Ramos (cell line): ENCODE data around the gene GRIK4.

ENCODE experiments used
- in situ Hi-C: fragments of 300-500 bp; cut with MboI; formaldehyde crosslinking; loops from one replicate; pipeline ENCODE4 v1.14.3; 2022; ENCODE audit warnings: low sequenced_read_pairs; ENCODE audit not compliant: unreplicated experiment

Gene GRIK4

GRCh38 chr11:120909676-120910416, 398.3 kb downstream of the GRIK4 start:
- in situ Hi-C loops: no loop called here

GRCh38 chr11:120911943-120912342, 400.4 kb downstream of the GRIK4 start:
- in situ Hi-C loops: no loop called here

- in situ Hi-C loops: no loop called here
Measured at GRCh38 chr11:120912504-120912903, 401.0 kb downstream of the GRIK4 start.

GRCh38 chr11:120912915-120913314, 401.4 kb downstream of the GRIK4 start:
- in situ Hi-C loops: no loop called here

GRCh38 chr11:120914021-120914420, 402.5 kb downstream of the GRIK4 start:
- in situ Hi-C loops: no loop called here

GRCh38 chr11:120914601-120915000, 403.1 kb downstream of the GRIK4 start:
- in situ Hi-C loops: no loop called here

- in situ Hi-C loops: no loop called here
Measured at GRCh38 chr11:120917559-120918239, 406.2 kb downstream of the GRIK4 start.

- in situ Hi-C loops: no loop called here
Measured at GRCh38 chr11:120918257-120918656, 406.7 kb downstream of the GRIK4 start.

- in situ Hi-C loops: no loop called here
Measured at GRCh38 chr11:120919045-120919444, 407.5 kb downstream of the GRIK4 start.

- in situ Hi-C loops: no loop called here
Measured at GRCh38 chr11:120919566-120919965, 408.0 kb downstream of the GRIK4 start.

- in situ Hi-C loops: no loop called here
Measured at GRCh38 chr11:120923866-120924508, 412.4 kb downstream of the GRIK4 start.

GRCh38 chr11:120925944-120926343, 414.4 kb downstream of the GRIK4 start:
- in situ Hi-C loops: loop anchor here (25.0 kb wide), 1 partner anchor 264 kb away; no protein-coding TSS in a partner anchor

GRCh38 chr11:120928627-120929026, 417.1 kb downstream of the GRIK4 start:
- in situ Hi-C loops: loop anchor here (25.0 kb wide), 1 partner anchor 266 kb away; no protein-coding TSS in a partner anchor

- in situ Hi-C loops: loop anchor here (25.0 kb wide), 1 partner anchor 267 kb away; no protein-coding TSS in a partner anchor
Measured at GRCh38 chr11:120929090-120929489, 417.5 kb downstream of the GRIK4 start.

- in situ Hi-C loops: loop anchor here (25.0 kb wide), 1 partner anchor 267 kb away; no protein-coding TSS in a partner anchor
Measured at GRCh38 chr11:120929664-120930154, 418.2 kb downstream of the GRIK4 start.

GRCh38 chr11:120931057-120931779, 419.7 kb downstream of the GRIK4 start:
- in situ Hi-C loops: loop anchor here (25.0 kb wide), 1 partner anchor 269 kb away; no protein-coding TSS in a partner anchor

- in situ Hi-C loops: loop anchor here (25.0 kb wide), 1 partner anchor 270 kb away; no protein-coding TSS in a partner anchor
Measured at GRCh38 chr11:120932305-120932915, 420.9 kb downstream of the GRIK4 start.

- in situ Hi-C loops: loop anchor here (25.0 kb wide), 1 partner anchor 274 kb away; no protein-coding TSS in a partner anchor
Measured at GRCh38 chr11:120936356-120936755, 424.8 kb downstream of the GRIK4 start.

GRCh38 chr11:120937501-120937900, 426.0 kb downstream of the GRIK4 start:
- in situ Hi-C loops: loop anchor here (25.0 kb wide), 1 partner anchor 275 kb away; no protein-coding TSS in a partner anchor
